GM12801 (cell line): ENCODE data around the gene CCDC71.

ENCODE experiments used
- CTCF ChIP-seq: IDR thresholded peaks from one replicate; pipeline ENCODE4 v1.5.1; 2011; ENCODE audit warnings: control low read depth; ENCODE audit not compliant: insufficient read length; ENCODE audit errors: extremely low read depth

Gene CCDC71

DNA sequence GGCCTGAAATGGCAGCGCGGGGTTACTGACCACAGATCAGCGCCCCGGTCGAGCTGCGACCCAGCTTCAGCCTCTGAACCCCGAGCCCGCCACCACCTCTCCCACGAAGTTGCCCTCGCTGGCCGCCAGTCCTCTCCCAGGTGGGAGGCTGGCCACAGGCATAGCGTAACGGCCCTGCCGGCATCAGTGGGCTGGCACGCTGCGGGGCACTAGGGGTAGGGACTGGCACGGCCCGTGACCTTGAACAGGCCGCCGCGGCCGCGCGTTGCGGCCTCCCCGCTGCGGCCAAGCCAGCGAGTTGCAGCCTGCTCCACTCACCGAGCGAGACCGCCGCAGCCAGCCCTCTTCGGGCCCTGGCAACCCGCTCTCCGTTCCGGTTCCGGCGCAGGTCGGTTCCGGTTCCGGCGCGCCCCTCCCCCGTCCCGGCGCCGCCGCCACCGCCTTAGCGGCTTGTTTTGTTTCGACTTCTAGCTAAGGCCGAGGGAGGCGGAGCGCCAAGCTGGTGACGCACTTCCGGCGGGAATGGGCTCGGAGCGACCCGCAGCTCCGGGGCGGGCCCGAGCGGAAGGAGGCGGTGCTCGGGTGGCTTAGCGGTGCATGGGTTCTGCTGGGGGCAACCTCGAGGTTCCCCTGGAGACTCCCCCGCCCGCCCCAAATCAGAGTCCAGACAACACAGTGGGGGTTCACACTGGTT, 45.5 kb downstream of the CCDC71 start, which contains the start of gene USP19:
Gene USP19 (minus strand): TSS at position 386 of the 694 bp plus-strand sequence. CDS start 1,678 bp downstream, outside the sequence.
- no peak for TF ChIP-seq CTCF

DNA sequence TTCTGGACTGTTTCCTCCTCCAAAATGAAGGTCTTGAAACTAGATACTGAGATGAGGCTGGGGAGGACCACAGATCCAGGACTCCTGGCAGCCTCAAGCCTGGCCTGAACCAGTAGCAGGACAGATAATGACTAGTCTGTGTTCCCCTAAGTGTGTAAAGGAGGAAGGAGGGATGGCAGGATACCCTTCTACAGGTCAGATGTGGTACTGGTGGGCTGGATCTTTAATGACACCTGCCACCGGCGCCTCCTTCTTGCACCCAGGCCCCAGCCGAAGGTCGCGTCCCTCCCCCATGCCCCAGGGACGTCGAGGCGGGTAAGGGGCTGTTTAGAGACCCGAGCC, 46.1 kb downstream of the CCDC71 start:
- no peak for TF ChIP-seq CTCF

DNA sequence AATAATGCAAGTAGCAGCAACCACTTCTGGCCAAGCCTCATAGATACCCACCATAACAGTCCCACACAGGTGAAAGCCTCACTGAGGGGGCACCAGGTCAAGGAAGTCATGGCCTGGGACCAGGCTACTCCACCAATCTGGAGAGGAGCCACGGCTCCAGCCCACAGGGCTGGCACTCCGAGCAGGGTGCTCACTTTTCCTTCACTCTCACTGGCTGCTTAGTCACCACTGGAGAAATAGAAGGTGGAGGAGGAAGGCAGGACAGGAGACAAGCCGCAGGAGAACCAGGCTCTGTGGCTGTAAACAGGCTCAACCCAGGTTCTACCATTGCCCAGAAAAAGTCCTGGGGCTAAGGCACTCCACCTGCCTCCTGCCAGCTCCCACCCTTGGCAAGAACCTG, 46.7 kb downstream of the CCDC71 start:
- TF ChIP-seq CTCF: no peak

DNA sequence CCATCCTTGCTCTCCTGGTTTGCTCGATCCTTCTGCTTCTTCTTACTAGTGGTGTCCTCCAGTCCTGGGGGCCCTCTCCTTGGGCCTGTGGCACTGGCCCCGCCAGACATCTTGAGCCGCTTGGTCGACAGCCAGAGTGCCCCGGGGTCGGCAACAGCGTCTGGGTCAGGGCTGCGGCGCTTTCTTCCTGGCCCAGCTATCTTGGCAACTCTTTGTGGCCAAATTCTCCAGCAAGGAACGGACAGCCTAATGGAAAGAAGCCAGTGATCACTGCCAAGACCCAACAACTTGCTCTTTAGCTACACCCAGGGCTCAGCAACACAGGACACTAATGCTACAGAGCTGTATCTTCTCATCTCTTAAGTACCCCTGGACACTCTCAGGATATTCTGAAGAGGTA, 47.1 kb downstream of the CCDC71 start:
- TF ChIP-seq CTCF: no peak
